GM18907 (cell line): ENCODE data around the gene PLEKHG7.
"Not testable (repeated sequence)": the region's sequence is repeated elsewhere in the genome, so short reads cannot be mapped to it uniquely, and the experiment has no call there.

Experiments used
- ATAC-seq: cut with Tn5 transposase; IDR thresholded peaks from one replicate; pipeline ENCODE4 v1.9.1; 2021; ENCODE audit warnings: mild to moderate bottlenecking, moderate library complexity; ENCODE audit not compliant: unreplicated experiment

Gene PLEKHG7

GRCh38 chr12:92794356-92794755 is 91.6 kb downstream of the PLEKHG7 start:
- ATAC-seq = not testable (repeated sequence)

DNA sequence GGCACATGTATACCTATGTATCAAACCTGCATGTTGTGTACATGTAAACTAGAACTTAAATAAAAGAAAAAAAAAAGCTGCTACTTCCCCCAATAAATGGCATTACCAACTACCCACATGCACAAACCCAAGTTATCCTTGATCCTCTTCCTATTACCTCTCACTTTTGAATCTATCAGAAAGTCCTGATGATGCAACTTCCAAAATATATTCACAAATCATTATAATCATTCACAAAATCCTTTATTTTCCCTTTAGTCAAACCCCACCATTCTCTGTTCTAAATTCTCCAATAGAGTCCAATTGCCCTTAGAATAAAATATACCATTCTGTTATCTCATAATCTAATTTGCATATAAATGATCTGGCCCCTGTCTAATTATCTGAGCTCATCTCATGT is 92.0 kb downstream of the PLEKHG7 start:
- no peak for ATAC-seq

- ATAC-seq = no peak
Measured at GRCh38 chr12:92796650-92797049, 93.9 kb downstream of the PLEKHG7 start.

DNA sequence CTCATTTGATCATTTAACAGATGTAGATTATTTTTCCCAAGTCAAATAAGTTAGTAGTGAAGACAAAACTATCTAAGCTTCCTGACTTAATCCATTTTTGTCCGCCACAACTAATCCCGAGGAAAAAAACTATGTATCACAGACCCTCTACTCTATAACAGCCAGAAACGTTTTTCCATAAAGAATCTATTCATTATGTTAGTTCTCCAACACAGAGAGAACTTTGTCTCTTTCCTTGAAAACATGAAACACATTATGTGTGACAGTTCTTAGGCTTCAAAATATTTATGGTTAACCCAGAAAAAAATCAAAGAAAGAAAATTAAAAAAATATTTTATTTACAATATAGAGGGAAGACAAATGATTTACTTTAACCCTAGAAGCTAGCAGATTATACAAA is 100.1 kb downstream of the PLEKHG7 start:
- ATAC-seq = no peak

DNA sequence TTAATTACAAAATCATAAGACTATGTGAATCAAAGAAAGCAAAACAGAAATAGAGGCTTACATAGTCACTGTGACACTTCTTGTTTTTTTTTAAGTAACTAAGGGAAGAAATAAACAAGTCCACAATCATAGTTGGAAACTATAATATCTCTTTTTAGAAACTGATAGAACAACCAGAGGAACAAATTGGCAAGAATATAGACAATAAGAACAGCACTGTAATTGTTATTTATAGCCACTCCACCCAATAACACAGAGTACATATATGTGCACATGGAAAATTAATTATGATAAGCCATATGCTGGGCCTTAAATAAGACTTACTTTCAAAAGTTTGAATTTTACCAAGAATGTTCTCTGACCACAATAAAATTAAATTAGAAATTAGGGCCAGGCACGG is 101.1 kb downstream of the PLEKHG7 start:
- no peak for ATAC-seq

GRCh38 chr12:92810370-92810769 is 107.6 kb downstream of the PLEKHG7 start:
- no peak for ATAC-seq

- no peak for ATAC-seq
Measured at GRCh38 chr12:92814584-92814983, 111.8 kb downstream of the PLEKHG7 start.

GRCh38 chr12:92821142-92821541 is 118.4 kb downstream of the PLEKHG7 start:
- ATAC-seq = no peak
